ENCODE results near the gene RALBP1.

The RALBP1 gene

GRCh38 chr18:9535430-9535991 is 60.2 kb downstream of the RALBP1 start:
- peaks cover 32% of the 10 kb centered on the region for H3K36me3 Mint-ChIP-seq (ENCODE audit: low read depth)
- H3K27ac Mint-ChIP-seq: no peak overlapping the region
- H3K27me3 Mint-ChIP-seq (ENCODE audit: low read depth): no peaks in the 10 kb centered on the region
- H3K4me3 Mint-ChIP-seq: no peak overlapping the region
- peaks cover 3% of the 10 kb centered on the region for H3K4me1 Mint-ChIP-seq (ENCODE audit: low read depth)
- H3K9me3 Mint-ChIP-seq: no peaks in the 10 kb centered on the region
- no peak for DNase-seq (ENCODE audit: low spot score)

- DNase-seq (ENCODE audit: low spot score): no peak
- H3K36me3 Mint-ChIP-seq (ENCODE audit: low read depth): peaks cover 24% of the 10 kb centered on the region
- H3K27ac Mint-ChIP-seq: no peak overlapping the region
- no peak overlapping the region for H3K4me3 Mint-ChIP-seq
- no peaks in the 10 kb centered on the region for H3K9me3 Mint-ChIP-seq
- no peaks in the 10 kb centered on the region for H3K27me3 Mint-ChIP-seq (ENCODE audit: low read depth)
- no peaks in the 10 kb centered on the region for H3K4me1 Mint-ChIP-seq (ENCODE audit: low read depth)
Measured at GRCh38 chr18:9536354-9537152, 61.2 kb downstream of the RALBP1 start.

GRCh38 chr18:9537677-9538076 is 62.4 kb downstream of the RALBP1 start:
- no peaks in the 10 kb centered on the region for H3K27me3 Mint-ChIP-seq (ENCODE audit: low read depth)
- H3K36me3 Mint-ChIP-seq (ENCODE audit: low read depth): peaks cover 20% of the 10 kb centered on the region
- H3K27ac Mint-ChIP-seq: no peak overlapping the region
- no peaks in the 10 kb centered on the region for H3K4me1 Mint-ChIP-seq (ENCODE audit: low read depth)
- no peak for DNase-seq (ENCODE audit: low spot score)
- H3K9me3 Mint-ChIP-seq: no peaks in the 10 kb centered on the region
- H3K4me3 Mint-ChIP-seq: no peak overlapping the region

GRCh38 chr18:9539283-9539682 is 64.0 kb downstream of the RALBP1 start:
- DNase-seq (ENCODE audit: low spot score): no peak
- Mint-ChIP-seq H3K4me3 (no peak overlapping the region), H3K9me3 (no peaks in the 10 kb centered on the region), H3K27ac (no peak overlapping the region), H3K27me3 (ENCODE audit: low read depth) (no peaks in the 10 kb centered on the region), H3K36me3 (ENCODE audit: low read depth) (peaks cover 12% of the 10 kb centered on the region), H3K4me1 (ENCODE audit: low read depth) (no peaks in the 10 kb centered on the region)

- no peaks in the 10 kb centered on the region for H3K27me3 Mint-ChIP-seq (ENCODE audit: low read depth)
- no peak overlapping the region for H3K27ac Mint-ChIP-seq
- H3K36me3 Mint-ChIP-seq (ENCODE audit: low read depth): peaks cover 12% of the 10 kb centered on the region
- no peaks in the 10 kb centered on the region for H3K4me1 Mint-ChIP-seq (ENCODE audit: low read depth)
- DNase-seq (ENCODE audit: low spot score): no peak
- H3K9me3 Mint-ChIP-seq: no peaks in the 10 kb centered on the region
- H3K4me3 Mint-ChIP-seq: no peak overlapping the region
Measured at GRCh38 chr18:9539938-9540337, 64.6 kb downstream of the RALBP1 start.

GRCh38 chr18:9542924-9543323 is 67.6 kb downstream of the RALBP1 start:
- no peak overlapping the region for H3K4me3 Mint-ChIP-seq
- peaks cover 3% of the 10 kb centered on the region for H3K36me3 Mint-ChIP-seq (ENCODE audit: low read depth)
- H3K9me3 Mint-ChIP-seq: no peaks in the 10 kb centered on the region
- no peak for DNase-seq (ENCODE audit: low spot score)
- H3K4me1 Mint-ChIP-seq (ENCODE audit: low read depth): no peaks in the 10 kb centered on the region
- no peak overlapping the region for H3K27ac Mint-ChIP-seq
- H3K27me3 Mint-ChIP-seq (ENCODE audit: low read depth): no peaks in the 10 kb centered on the region

- Mint-ChIP-seq H3K4me1 (ENCODE audit: low read depth) (no peaks in the 10 kb centered on the region), H3K27me3 (ENCODE audit: low read depth) (no peaks in the 10 kb centered on the region), H3K27ac (no peak overlapping the region), H3K9me3 (no peaks in the 10 kb centered on the region), H3K4me3 (no peak overlapping the region), H3K36me3 (ENCODE audit: low read depth) (peaks cover 14% of the 10 kb centered on the region)
- no peak for DNase-seq (ENCODE audit: low spot score)
Measured at GRCh38 chr18:9545029-9545428, 69.7 kb downstream of the RALBP1 start.

- no peak overlapping the region for H3K27ac Mint-ChIP-seq
- peaks cover 16% of the 10 kb centered on the region for H3K36me3 Mint-ChIP-seq (ENCODE audit: low read depth)
Measured at GRCh38 chr18:9546468-9546867, 71.2 kb downstream of the RALBP1 start.

GRCh38 chr18:9547782-9548181 is 72.5 kb downstream of the RALBP1 start:
- H3K4me3 Mint-ChIP-seq: no peak overlapping the region
- no peaks in the 10 kb centered on the region for H3K27me3 Mint-ChIP-seq (ENCODE audit: low read depth)
- no peak overlapping the region for H3K27ac Mint-ChIP-seq
- peaks cover 3% of the 10 kb centered on the region for H3K9me3 Mint-ChIP-seq
- no peak for DNase-seq (ENCODE audit: low spot score)
- peaks cover 22% of the 10 kb centered on the region for H3K36me3 Mint-ChIP-seq (ENCODE audit: low read depth)
- H3K4me1 Mint-ChIP-seq (ENCODE audit: low read depth): no peaks in the 10 kb centered on the region

More at GRCh38 chr18:9546468-9546867, 71.2 kb downstream of the RALBP1 start:
- Mint-ChIP-seq H3K27me3 (ENCODE audit: low read depth) (no peaks in the 10 kb centered on the region), H3K4me1 (ENCODE audit: low read depth) (no peaks in the 10 kb centered on the region), H3K9me3 (no peaks in the 10 kb centered on the region), H3K4me3 (no peak overlapping the region)
- no peak for DNase-seq (ENCODE audit: low spot score)

GRCh38 chr18:9549405-9549804 is 74.1 kb downstream of the RALBP1 start:
- Mint-ChIP-seq H3K36me3 (ENCODE audit: low read depth) (peaks cover 30% of the 10 kb centered on the region), H3K27me3 (ENCODE audit: low read depth) (no peaks in the 10 kb centered on the region), H3K4me1 (ENCODE audit: low read depth) (no peaks in the 10 kb centered on the region), H3K4me3 (no peak overlapping the region), H3K9me3 (peaks cover 5% of the 10 kb centered on the region), H3K27ac (no peak overlapping the region)
- DNase-seq (ENCODE audit: low spot score): no peak

GRCh38 chr18:9550429-9550828 is 75.1 kb downstream of the RALBP1 start:
- no peak overlapping the region for H3K4me3 Mint-ChIP-seq
- no peaks in the 10 kb centered on the region for H3K4me1 Mint-ChIP-seq (ENCODE audit: low read depth)
- H3K9me3 Mint-ChIP-seq: peaks cover 5% of the 10 kb centered on the region
- H3K36me3 Mint-ChIP-seq (ENCODE audit: low read depth): peaks cover 33% of the 10 kb centered on the region
- no peak for DNase-seq (ENCODE audit: low spot score)
- no peaks in the 10 kb centered on the region for H3K27me3 Mint-ChIP-seq (ENCODE audit: low read depth)
- no peak overlapping the region for H3K27ac Mint-ChIP-seq

GRCh38 chr18:9552191-9552590 is 76.9 kb downstream of the RALBP1 start:
- Mint-ChIP-seq H3K9me3 (peaks cover 5% of the 10 kb centered on the region), H3K4me1 (ENCODE audit: low read depth) (no peaks in the 10 kb centered on the region), H3K4me3 (no peak overlapping the region), H3K36me3 (ENCODE audit: low read depth) (peaks cover 37% of the 10 kb centered on the region), H3K27ac (no peak overlapping the region), H3K27me3 (ENCODE audit: low read depth) (no peaks in the 10 kb centered on the region)
- no peak for DNase-seq (ENCODE audit: low spot score)

GRCh38 chr18:9552616-9553015 is 77.3 kb downstream of the RALBP1 start:
- no peaks in the 10 kb centered on the region for H3K27me3 Mint-ChIP-seq (ENCODE audit: low read depth)
- no peak overlapping the region for H3K4me3 Mint-ChIP-seq
- DNase-seq (ENCODE audit: low spot score): no peak
- H3K36me3 Mint-ChIP-seq (ENCODE audit: low read depth): peaks cover 38% of the 10 kb centered on the region
- peaks cover 5% of the 10 kb centered on the region for H3K9me3 Mint-ChIP-seq
- H3K4me1 Mint-ChIP-seq (ENCODE audit: low read depth): no peaks in the 10 kb centered on the region
- H3K27ac Mint-ChIP-seq: no peak overlapping the region

GRCh38 chr18:9557250-9557943 is 82.1 kb downstream of the RALBP1 start:
- no peaks in the 10 kb centered on the region for H3K4me1 Mint-ChIP-seq (ENCODE audit: low read depth)
- no peaks in the 10 kb centered on the region for H3K27me3 Mint-ChIP-seq (ENCODE audit: low read depth)
- no peak overlapping the region for H3K27ac Mint-ChIP-seq
- H3K4me3 Mint-ChIP-seq: no peak overlapping the region
- H3K36me3 Mint-ChIP-seq (ENCODE audit: low read depth): peaks cover 33% of the 10 kb centered on the region
- no peak for DNase-seq (ENCODE audit: low spot score)
- H3K9me3 Mint-ChIP-seq: peaks cover 5% of the 10 kb centered on the region
